ENCODE data around the gene CLDN8.

DNA sequence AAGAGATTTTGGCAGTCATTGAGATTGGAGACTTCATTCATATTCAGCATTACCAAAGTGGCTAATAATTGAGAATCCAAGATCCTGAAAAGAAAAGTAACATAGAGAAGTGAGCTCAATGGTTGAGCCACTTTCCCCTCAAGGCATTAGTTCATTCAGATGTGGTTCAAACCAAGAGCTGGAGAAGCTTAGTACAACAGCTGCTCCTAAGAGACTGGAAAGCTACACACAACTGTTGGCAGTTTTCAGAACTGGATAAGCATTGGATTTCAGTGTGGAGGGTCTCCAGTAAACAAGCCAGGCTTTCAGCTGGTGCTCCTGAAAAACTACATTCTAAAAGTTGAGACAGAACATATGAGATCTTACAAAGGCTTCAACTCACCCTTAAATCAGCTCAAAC lies 29.2 kb upstream of the CLDN8 start:
- TF ChIP-seq, protein P1, sequence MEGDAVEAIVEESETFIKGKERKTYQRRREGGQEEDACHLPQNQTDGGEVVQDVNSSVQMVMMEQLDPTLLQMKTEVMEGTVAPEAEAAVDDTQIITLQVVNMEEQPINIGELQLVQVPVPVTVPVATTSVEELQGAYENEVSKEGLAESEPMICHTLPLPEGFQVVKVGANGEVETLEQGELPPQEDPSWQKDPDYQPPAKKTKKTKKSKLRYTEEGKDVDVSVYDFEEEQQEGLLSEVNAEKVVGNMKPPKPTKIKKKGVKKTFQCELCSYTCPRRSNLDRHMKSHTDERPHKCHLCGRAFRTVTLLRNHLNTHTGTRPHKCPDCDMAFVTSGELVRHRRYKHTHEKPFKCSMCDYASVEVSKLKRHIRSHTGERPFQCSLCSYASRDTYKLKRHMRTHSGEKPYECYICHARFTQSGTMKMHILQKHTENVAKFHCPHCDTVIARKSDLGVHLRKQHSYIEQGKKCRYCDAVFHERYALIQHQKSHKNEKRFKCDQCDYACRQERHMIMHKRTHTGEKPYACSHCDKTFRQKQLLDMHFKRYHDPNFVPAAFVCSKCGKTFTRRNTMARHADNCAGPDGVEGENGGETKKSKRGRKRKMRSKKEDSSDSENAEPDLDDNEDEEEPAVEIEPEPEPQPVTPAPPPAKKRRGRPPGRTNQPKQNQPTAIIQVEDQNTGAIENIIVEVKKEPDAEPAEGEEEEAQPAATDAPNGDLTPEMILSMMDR (IDR thresholded peaks at IDR 0.05) = no peak
- TF ChIP-seq POLR2A (IDR thresholded peaks at IDR 0.05) (no peak), EP300 (IDR thresholded peaks at IDR 0.05) (no peak)
